Fibroblast of peridontal ligament (primary cell): ENCODE measurements around the gene SYNPR.
"Not testable (repeated sequence)": the region's sequence is repeated elsewhere in the genome, so short reads cannot be mapped to it uniquely, and the experiment has no call there.

Experiments used
- DNase-seq: peaks from one replicate; pipeline ENCODE4 v3.0.0-alpha.2; 2010; ENCODE audit errors: extremely low read depth

SYNPR gene

GRCh38 chr3:63278171-63279004 lies at the start of gene SYNPR:
SYNPR (plus strand) TSS chr3:63278308.
- DNase-seq = no peak

GRCh38 chr3:63228677-63229076 lies 49.4 kb upstream of the SYNPR start:
- peak; percentile 57 for DNase-seq

GRCh38 chr3:63230146-63230545 lies 48.0 kb upstream of the SYNPR start:
- no peak for DNase-seq

GRCh38 chr3:63231643-63232042 lies 46.5 kb upstream of the SYNPR start:
- no peak for DNase-seq

- peak; percentile 31 for DNase-seq
Measured at GRCh38 chr3:63232764-63233396, 45.2 kb upstream of the SYNPR start.

- DNase-seq = no peak
Measured at GRCh38 chr3:63240381-63240902, 37.7 kb upstream of the SYNPR start.

- no peak for DNase-seq
Measured at GRCh38 chr3:63242124-63242523, 36.0 kb upstream of the SYNPR start.

- DNase-seq = no peak
Measured at GRCh38 chr3:63244486-63244885, 33.6 kb upstream of the SYNPR start.

GRCh38 chr3:63245726-63246241 lies 32.3 kb upstream of the SYNPR start:
- no peak for DNase-seq

- DNase-seq = no peak
Measured at GRCh38 chr3:63248015-63248414, 30.1 kb upstream of the SYNPR start.

GRCh38 chr3:63251499-63251898 lies 26.6 kb upstream of the SYNPR start:
- DNase-seq = no peak

GRCh38 chr3:63255819-63256218 lies 22.3 kb upstream of the SYNPR start:
- DNase-seq = not testable (repeated sequence)

GRCh38 chr3:63264716-63265115 lies 13.4 kb upstream of the SYNPR start:
- DNase-seq = no peak

- DNase-seq = no peak
Measured at GRCh38 chr3:63274359-63274758, 3.7 kb upstream of the SYNPR start.

- peak; percentile 1 for DNase-seq
Measured at GRCh38 chr3:63279005-63279841, 1.1 kb downstream of the SYNPR start.

GRCh38 chr3:63287610-63288009 lies 9.5 kb downstream of the SYNPR start:
- no peak for DNase-seq

- DNase-seq = no peak
Measured at GRCh38 chr3:63290686-63291085, 12.6 kb downstream of the SYNPR start.

- DNase-seq = no peak
Measured at GRCh38 chr3:63294332-63294731, 16.2 kb downstream of the SYNPR start.

- no peak for DNase-seq
Measured at GRCh38 chr3:63295356-63295755, 17.2 kb downstream of the SYNPR start.

- DNase-seq = no peak
Measured at GRCh38 chr3:63295806-63296205, 17.7 kb downstream of the SYNPR start.

- DNase-seq = no peak
Measured at GRCh38 chr3:63296249-63296648, 18.1 kb downstream of the SYNPR start.

- DNase-seq = no peak
Measured at GRCh38 chr3:63303238-63303637, 25.1 kb downstream of the SYNPR start.
